Jurkat, Clone E6-1 (cell line): ENCODE results near the gene TGM6. TPM values are rescaled to one million over a fixed set of nuclear protein-coding genes. Genes with fewer than 3 reads are reported as not detected.

ENCODE experiments used
- DNase-seq: peaks from one replicate; pipeline ENCODE4 v3.0.0-alpha.2; 2011; ENCODE audit warnings: low read depth, low spot score
- H3K4me3 ChIP-seq: 2 replicates; pipeline ENCODE4 v1.5.1; 2011; ENCODE audit warnings: mild to moderate bottlenecking, low read length, control low read depth, moderate library complexity
- polyA plus RNA-seq: library from polyadenylated mRNA; unstranded; fragments of >200 nt; gene quantifications from one replicate; pipeline ENCODE4 v1.2.1, GENCODE V29; 2012; ENCODE audit warnings: missing spikeins; ENCODE audit not compliant: insufficient read length, insufficient read depth

The TGM6 gene
- not detected for polyA plus RNA-seq

- H3K4me3 ChIP-seq, result no peak within 1 kb of the TSS
- no peak for DNase-seq
Measured at GRCh38 chr20:2380601-2381000, at the start of gene TGM6. TSS of gene TGM6 (plus strand) at chr20:2380901. CDS start at chr20:2380969, 68 bp downstream.

DNA sequence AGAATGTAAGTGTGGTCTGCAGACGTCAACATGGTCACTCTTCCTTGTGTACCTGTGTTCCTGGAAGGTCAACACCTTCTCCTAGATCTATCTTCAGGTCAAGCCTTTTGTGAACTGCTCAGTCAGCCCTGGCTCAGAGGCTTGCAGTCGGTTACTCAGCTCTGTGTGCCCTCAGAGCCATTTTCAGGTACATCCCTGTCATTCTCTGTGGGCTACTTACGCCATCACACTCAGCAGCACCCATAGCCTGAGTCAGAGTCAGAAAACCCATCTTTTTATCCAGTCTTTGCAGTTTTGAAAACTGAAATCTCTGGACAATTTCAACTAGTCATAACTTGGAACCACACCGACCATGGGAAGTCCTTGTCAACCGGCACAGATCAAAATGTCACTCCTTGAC lies 49.6 kb upstream of the TGM6 start:
- no peak overlapping the region for H3K4me3 ChIP-seq
- no peak for DNase-seq

DNA sequence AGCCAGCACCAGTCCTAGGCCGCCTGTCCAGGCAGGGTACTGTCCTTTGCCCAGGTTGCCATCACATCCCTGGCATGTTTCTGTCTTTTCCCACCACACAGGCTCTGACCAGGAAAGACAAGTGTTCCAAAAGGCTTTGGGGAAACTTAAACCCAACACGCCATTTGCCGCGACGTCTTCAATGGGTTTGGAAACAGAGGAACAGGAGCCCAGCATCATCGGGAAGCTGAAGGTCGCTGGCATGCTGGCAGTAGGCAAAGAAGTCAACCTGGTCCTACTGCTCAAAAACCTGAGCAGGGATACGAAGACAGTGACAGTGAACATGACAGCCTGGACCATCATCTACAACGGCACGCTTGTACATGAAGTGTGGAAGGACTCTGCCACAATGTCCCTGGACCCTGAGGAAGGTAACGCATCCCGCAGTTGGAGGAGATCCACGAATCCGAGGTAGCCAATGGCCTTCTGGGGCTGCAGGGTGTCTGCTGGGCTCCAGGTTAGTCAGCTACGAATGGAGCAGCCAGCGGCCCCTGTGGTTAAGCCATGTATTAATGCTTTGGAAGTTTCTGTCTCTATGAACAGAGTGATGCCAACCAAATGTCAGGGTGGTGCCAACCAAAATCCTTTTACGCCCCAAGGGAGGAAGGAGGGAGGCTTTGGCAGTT lies 48.7 kb upstream of the TGM6 start:
- no peak overlapping the region for H3K4me3 ChIP-seq
- no peak for DNase-seq

DNA sequence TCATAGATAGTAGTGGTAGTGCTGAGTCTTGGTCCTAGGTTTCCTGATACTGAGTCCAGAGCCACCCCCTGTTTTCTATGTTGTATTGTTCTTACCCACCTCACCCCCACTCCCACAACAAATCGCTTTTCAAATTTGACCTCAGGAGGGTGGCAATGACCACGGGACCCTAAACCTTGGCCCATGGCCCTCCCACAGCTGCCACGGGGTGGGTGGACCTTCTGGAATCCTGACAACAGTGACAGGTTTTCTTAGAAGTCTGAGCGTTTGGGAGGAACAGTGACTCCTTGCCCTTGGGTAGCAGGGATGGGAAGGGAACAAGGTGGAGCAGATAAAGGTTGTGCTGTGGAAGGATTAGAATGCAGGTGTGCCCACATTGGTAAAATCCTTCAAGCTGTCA lies 48.0 kb upstream of the TGM6 start:
- DNase-seq, result no peak
- H3K4me3 ChIP-seq, result no peak overlapping the region

- no peak for DNase-seq
- no peak overlapping the region for H3K4me3 ChIP-seq
Measured at GRCh38 chr20:2333821-2334220, 46.9 kb upstream of the TGM6 start.

DNA sequence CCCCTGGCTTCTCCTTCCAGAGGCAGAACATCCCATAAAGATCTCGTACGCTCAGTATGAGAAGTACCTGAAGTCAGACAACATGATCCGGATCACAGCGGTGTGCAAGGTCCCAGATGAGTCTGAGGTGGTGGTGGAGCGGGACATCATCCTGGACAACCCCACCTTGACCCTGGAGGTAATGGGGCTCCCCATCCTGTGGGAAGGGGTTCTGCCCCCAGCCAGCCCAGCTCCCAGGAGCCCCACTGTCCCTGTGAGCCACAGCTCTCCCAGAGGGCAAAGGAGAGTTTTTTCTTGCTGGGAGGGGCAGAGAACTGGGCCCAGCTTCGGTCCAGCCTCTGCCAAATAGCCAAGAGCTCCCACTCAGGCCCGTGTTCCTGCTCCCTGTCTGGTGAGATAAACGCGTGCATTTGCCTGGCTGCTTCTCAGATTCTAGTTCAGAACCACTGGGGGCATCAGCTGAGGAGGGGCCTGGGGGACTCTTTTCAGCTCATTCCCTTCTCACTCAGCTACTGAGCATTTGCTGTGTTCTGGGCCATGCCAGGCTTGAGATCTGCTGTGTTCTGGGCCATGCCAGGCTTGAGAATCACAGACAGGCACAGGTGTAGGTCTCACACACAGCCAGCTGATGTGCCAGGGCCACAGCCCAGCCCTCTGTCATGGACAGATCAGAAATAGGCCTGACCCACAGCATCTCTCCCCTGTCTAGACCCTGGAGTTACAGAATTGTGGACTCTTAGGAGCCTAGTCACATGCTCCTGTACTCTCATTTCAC lies 45.4 kb upstream of the TGM6 start:
- no peak overlapping the region for H3K4me3 ChIP-seq
- no peak for DNase-seq

GRCh38 chr20:2336471-2336870 lies 44.2 kb upstream of the TGM6 start:
- DNase-seq, result no peak
- H3K4me3 ChIP-seq, result no peak overlapping the region

DNA sequence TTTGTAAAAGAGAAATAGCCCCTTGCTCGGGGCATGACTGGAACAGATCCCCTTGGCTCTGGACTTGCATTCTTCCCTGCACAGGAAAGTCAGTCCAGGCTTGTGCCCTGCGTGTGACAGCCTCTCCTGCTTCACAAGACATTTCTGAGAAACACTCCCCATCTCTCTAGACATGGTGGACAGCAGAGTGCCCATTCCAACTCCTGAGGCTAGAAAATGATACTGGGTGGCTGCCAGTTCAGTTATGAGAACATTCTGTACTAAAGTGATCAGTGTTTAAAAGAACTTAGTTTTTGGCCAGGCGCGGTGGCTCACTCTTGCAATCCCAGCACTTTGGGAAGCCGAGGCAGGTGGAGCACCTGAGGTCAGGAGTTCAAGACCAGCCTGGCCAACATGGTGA lies 43.6 kb upstream of the TGM6 start:
- DNase-seq, result no peak

GRCh38 chr20:2338411-2339066 lies 42.2 kb upstream of the TGM6 start:
- H3K4me3 ChIP-seq, result no peak overlapping the region
- no peak for DNase-seq

More for the DNA sequence above, 43.6 kb upstream of the TGM6 start:
- no peak overlapping the region for H3K4me3 ChIP-seq

DNA sequence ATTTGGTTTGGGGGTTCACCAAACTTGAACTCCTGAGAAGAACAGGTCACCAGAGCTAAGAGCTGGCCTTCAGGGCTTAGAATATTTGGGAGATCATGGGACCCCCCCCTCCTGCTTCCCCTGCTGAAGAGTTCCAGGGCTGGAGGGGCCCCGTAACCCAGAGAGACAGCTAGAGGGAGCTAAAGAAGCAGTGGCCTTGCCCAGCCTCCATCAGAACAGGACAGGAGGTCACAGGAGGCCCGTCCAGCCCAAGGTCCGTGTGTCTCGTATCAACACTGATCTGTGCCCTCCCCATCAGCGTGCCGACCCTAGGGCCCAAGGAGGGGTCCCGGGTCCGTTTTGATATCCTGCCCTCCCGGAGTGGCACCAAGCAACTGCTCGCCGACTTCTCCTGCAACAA lies 40.6 kb upstream of the TGM6 start:
- no peak for DNase-seq

DNA sequence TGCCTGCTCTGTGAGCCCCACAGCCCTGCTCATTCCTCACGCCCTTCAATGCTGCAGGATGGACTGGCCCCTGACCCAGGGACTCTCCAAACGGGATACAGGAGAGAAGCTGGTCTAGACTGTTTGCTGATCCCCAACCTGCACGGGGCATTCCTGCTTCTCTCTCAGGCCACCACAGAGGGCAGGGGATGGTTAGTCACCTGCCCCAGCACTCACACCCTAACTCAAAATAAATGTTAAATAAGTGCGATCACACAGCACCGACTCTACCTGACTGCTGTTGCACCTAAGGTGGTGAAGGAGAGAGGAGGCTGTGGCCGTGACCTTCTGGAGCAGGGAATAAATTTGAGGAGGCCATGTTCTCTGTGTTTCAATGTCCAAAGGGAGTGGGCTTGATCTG lies 39.9 kb upstream of the TGM6 start:
- no peak for DNase-seq
- H3K4me3 ChIP-seq, result no peak overlapping the region

More for the DNA sequence above, 40.6 kb upstream of the TGM6 start:
- no peak overlapping the region for H3K4me3 ChIP-seq

DNA sequence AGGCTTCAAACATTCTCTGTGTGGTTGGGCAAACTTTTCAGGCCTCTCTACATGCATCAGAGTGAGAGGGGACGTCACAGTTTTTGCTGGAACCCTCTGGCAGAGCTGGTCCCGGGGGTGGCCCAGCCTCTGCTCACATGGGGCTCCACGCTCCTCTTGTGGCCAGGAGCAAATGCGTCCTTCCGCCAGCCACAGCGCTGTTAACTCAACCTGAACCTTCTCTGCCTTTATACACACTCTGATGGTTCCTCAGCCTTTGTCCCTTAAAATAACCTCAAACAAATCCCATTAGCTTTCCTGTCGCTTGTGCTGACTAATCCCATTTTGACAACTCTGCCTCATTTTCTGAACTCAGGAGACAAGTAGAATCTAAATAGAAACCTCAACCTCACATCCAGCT lies 39.4 kb upstream of the TGM6 start:
- DNase-seq, result no peak
- H3K4me3 ChIP-seq, result no peak overlapping the region

- DNase-seq, result no peak
- no peak overlapping the region for H3K4me3 ChIP-seq
Measured at GRCh38 chr20:2342243-2342642, 38.5 kb upstream of the TGM6 start.

DNA sequence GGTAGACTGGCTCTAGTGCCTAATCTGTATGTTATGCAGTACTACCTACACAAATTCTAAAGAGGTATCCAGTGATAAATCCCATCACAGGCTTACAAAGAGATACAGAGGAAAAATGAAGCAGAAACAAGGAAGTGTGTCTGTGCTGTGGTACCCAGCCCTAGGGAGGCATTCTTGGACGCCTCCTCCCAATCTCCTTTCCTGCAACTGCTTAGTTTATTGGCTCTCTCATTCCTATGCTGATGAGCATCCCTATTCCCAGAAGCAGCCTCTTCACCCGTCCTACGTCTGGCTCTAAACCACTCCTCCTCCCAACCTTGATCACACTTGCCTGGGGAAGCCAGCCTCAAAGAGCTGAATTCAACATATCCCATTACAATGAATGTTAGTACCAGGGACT lies 34.5 kb upstream of the TGM6 start:
- no peak for DNase-seq
- H3K4me3 ChIP-seq, result no peak overlapping the region

DNA sequence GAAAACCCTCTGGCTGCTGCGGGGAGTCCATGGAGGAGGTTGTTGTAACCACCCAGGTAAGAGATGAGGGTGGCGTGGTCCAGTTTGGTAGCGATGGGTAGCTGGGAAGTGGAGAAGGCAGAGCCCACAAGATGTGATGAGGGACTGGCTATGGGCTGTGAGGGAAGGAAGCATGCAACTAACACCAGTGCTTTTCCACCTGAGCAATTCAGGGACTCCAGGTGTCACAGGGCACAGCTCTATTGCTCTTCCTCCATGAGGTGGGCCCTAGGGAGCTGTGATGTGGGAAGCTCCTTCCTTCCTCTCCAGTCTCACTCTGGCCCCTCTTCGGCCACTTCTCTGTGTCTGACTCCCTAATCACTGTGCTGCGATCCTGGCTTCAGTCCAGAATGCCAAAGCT lies 32.4 kb upstream of the TGM6 start:
- H3K4me3 ChIP-seq, result no peak overlapping the region
- no peak for DNase-seq

- DNase-seq, result no peak
- no peak overlapping the region for H3K4me3 ChIP-seq
Measured at GRCh38 chr20:2349801-2350200, 30.9 kb upstream of the TGM6 start.

DNA sequence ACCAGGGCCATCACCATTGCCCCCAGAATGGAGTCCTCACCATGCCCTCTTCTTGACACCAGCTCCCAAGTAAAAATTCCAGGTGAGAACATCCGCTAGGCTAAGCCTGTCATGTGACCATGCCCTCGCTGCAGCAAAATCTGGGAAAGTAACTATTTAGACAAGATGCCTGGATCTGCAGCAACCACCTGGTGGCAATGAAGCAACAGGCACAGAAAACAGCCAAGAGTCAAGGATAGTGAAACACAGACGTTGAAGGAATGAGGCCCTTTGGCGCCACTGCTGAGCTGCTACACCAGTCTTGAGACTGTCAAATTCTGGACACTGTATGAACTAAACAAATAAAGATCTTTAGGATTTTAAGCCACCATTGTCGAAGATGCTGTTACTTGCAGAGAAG lies 30.1 kb upstream of the TGM6 start:
- no peak for DNase-seq
- no peak overlapping the region for H3K4me3 ChIP-seq

- DNase-seq, result peak; percentile 3
Measured at GRCh38 chr20:2353231-2353630, 27.5 kb upstream of the TGM6 start.

DNA sequence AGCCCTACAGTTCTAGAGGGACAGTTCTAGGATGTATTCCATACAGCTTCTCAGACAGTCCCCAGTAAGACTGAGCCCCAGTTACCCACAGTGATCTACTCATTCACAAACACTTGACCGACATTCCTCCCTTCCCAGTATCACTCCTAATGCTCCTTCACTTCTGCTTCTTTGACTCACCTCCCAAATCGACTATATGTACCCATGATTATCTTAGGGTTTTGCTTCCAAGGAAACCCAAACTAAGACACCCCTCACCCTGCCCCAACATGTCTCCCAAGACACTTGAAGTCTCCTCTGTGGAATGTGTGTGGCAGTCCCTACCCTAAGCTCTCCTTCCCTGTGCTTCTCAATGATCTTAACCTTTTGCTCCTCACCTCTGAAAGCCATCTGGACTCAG lies 23.6 kb upstream of the TGM6 start:
- no peak for DNase-seq

More at GRCh38 chr20:2353231-2353630, 27.5 kb upstream of the TGM6 start:
- H3K4me3 ChIP-seq, result no peak overlapping the region

GRCh38 chr20:2358006-2358405 lies 22.7 kb upstream of the TGM6 start:
- DNase-seq, result no peak
- H3K4me3 ChIP-seq, result no peak overlapping the region

More for the DNA sequence above, 23.6 kb upstream of the TGM6 start:
- no peak overlapping the region for H3K4me3 ChIP-seq
